Measurements from ENCODE around the gene NRIP2.
"Not testable (repeated sequence)": the region's sequence is repeated elsewhere in the genome, so short reads cannot be mapped to it uniquely, and the experiment has no call there.

The NRIP2 gene

GRCh38 chr12:2834581-2835491 is at the start of gene NRIP2:
NRIP2 (minus strand) TSS chr12:2835035; CDS start chr12:2834983, 52 bp downstream.
- DNase-seq, result no peak

- DNase-seq, result no peak
These were observed 45.0 kb upstream of the NRIP2 start for GRCh38 chr12:2879853-2880252.

DNA sequence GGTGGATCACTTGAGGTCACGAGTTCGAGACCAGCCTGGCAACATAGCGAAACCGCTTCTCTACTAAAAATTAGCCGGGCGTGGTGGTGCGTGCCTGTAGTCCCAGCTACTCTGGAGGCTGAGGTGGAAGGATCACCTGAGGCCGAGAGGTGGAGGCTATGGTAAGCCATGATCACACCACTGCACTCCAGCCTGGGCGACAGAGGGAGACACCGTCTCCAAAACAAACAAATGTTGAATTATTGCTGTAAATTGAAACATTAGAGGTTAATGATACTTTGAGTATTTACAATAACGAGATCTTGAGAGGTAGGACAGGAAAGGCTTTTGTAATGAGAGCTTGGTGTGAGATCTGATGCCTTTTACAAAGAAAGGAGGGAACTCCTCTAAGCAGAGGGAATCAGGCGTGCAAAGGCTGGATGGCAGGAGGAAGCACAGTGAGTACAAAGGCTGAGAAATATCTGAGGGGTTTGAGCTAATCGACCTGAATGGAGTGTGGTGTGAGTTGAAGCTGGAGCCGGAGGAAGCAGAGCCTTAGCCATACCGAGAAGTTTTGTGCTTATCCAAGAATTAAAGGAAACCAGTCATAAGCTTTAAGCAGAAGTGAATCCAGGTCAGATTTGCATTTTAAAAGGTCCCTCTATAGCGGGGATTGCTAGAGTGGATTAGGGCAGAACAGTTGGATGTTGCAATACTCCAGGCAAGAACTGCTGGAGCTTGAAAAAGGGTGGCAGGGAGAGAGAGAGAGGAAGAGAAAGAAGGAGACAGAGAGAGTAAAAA is 43.3 kb upstream of the NRIP2 start:
- DNase-seq, result peak in 1 of 2 donors; percentile 23

- DNase-seq, result peak; percentile 88 to 89
These were observed 42.5 kb upstream of the NRIP2 start, which contains the start of the genes FOXM1 and RHNO1 for GRCh38 chr12:2877047-2877952. FOXM1 (minus strand) TSS chr12:2877174; CDS start chr12:2874478, 2,696 bp downstream. RHNO1 (plus strand) TSS chr12:2877223; CDS start chr12:2885367, 8,144 bp downstream.

- DNase-seq, result peak in 1 of 2 donors; percentile 39
These were observed 41.7 kb upstream of the NRIP2 start for GRCh38 chr12:2876431-2877046.

GRCh38 chr12:2868986-2869632 is 34.3 kb upstream of the NRIP2 start:
- DNase-seq, result not testable (repeated sequence)

DNA sequence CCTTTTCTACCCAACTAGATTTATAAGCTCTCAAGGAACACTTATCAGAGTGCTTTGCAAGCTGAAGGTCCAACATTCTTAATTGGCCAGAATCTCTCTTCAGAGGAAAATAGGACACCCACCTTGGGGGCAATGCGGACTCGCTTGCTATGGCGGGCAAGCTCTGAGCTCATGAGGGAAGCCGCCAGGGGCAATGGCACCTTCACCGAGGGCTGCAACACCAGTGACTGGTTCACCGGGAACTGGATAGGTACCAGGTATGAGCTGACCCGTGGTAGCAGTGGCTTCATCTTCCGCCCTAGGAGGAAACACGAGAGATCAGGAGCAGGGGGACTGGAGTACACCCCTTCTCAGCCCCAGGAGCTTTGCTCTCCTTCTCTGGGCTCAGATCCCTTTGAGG is 29.4 kb upstream of the NRIP2 start:
- DNase-seq, result no peak

- DNase-seq, result not testable (repeated sequence)
These were observed 28.6 kb upstream of the NRIP2 start for GRCh38 chr12:2863402-2863801.

- DNase-seq, result no peak
These were observed 28.0 kb upstream of the NRIP2 start for GRCh38 chr12:2862876-2863275.

DNA sequence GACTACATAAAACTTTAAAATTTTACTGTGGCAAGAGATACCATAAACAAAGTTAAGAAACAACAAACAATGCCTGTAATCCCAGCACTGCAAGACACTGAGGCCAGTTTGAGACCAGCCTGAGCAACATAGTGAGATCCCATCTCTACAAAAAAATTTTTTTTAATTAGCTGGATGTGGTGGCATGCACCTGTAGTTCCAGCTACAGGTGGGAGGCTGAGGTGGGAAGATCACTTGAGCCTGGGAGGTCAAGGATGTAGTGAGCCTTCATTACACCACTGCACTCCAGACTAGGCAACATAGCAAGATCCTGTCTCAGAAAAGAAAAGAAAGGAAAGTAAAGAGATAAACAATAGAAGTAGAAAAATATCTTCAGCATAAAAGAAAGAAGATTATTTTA is 25.3 kb upstream of the NRIP2 start:
- DNase-seq, result no peak

- no peak for DNase-seq
These were observed 24.1 kb upstream of the NRIP2 start for GRCh38 chr12:2858944-2859421.

DNA sequence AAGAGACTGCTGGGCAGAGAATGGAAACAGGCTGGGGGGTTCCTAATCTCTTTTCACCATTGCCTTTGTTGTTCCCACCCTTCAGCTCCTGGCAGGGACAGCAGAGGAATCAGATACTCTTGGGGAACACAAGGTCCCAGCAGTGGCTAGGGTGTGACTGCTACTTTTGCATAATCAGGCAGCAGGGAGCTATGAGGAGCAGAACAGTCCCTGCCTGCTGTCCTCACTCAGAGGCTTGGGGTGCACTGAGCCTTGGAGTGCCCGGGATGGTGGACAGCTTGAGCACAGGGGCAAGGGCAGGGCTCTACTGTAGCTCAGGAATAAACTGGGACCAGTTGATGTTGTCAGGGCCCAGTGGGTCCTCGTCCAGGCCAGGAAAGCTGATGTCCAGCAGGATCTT is 23.5 kb upstream of the NRIP2 start:
- no peak for DNase-seq

GRCh38 chr12:2857576-2857975 is 22.7 kb upstream of the NRIP2 start:
- DNase-seq, result no peak

DNA sequence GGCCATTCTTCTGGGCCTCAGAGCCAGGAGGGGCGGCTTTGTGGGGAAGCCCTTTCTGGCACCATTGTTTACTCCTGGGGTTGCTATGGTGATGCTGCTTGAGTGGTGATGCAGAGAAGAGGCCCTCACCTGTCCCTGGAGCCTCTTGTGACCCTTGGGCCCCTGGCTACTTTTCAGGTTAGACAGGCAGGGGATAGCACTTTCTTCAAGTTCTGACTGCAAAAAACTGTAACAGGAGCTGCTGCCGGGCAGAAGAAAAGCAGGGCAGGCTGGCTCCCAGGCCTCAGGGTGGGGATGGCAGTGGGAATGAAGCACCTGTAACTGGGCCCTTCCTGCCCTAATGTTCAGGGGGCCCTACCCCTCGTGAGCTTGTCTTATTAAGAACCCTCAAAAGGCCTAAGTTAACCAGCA is 22.2 kb upstream of the NRIP2 start, which contains the start of gene TEX52:
Gene TEX52 (minus strand): TSS at position 19 of the 411 bp plus-strand sequence. CDS start 13 bp downstream, at position 6.
- no peak for DNase-seq

GRCh38 chr12:2856051-2856450 is 21.2 kb upstream of the NRIP2 start:
- no peak for DNase-seq

DNA sequence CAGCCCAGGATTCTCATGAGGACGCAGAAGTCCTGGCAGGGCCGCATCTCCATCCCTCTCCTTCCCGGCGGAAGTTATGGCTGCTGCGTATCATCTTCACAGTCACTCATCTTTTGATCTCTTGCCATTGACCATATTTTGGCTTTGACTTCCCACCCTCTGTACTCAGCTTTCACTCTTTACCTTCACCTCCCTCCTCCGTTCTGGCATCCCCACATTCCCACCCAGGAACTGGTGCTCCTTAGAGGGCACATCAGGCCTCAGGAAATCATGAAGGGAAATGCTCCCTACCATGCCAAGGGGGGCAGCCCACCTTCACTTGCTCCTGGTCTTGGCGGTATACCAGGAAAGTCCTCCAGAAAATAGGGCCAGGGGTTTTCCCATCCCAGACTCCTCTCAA is 20.7 kb upstream of the NRIP2 start:
- DNase-seq, result no peak

GRCh38 chr12:2854669-2855453 is 20.0 kb upstream of the NRIP2 start:
- no peak for DNase-seq

GRCh38 chr12:2853626-2854025 is 18.8 kb upstream of the NRIP2 start:
- DNase-seq, result peak; percentile 60 to 71

GRCh38 chr12:2851931-2852330 is 17.1 kb upstream of the NRIP2 start:
- DNase-seq, result no peak

DNA sequence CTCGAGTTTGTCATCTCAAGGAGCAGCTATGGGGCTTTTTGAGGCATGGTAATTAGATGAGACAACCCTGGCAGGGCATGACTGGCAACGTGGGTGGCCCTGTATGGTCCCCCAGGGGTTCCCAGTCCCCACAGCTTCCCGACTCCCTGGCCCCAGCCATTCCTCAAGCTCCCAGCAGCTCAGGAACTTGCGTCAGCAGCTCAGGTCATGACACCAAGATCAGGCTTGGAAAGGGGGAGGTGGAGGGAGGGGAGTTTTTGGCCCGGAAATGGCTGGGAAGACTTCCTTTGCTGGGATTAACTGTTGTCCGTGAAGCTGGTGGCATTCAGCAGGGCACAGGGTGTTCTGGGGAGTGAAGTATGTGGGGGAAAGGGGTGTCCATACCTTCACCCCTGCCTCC is 10.4 kb upstream of the NRIP2 start:
- DNase-seq, result no peak
